RWPE2 (cell line): ENCODE data around the gene YIPF3.
A peak's percentile ranks its signal among the peaks of the same experiment; 100 is the strongest.
"Not testable (repeated sequence)": the region's sequence is repeated elsewhere in the genome, so short reads cannot be mapped to it uniquely, and the experiment has no call there.

ENCODE experiments used
- ATAC-seq: fragments of 200-7000 bp; cut with Tn5 transposase; 3 replicates; pipeline ENCODE4 v1.9.1; 2021; ENCODE audit warnings: low read depth
- DNase-seq: peaks from one replicate; pipeline ENCODE4 v3.0.0-alpha.2; 2020; ENCODE audit warnings: low spot score
- H3K27ac ChIP-seq: fragments of 450-650 bp; 2 replicates; pipeline ENCODE4 v1.5.1; 2017; ENCODE audit warnings: mild to moderate bottlenecking; ENCODE audit not compliant: poor library complexity, severe bottlenecking
- H3K27me3 ChIP-seq: fragments of 250-450 bp; sonication (Bioruptor Pico); 2 replicates; pipeline ENCODE4 v1.5.1; 2021; ENCODE audit warnings: mild to moderate bottlenecking, moderate library complexity; ENCODE audit not compliant: insufficient read depth, poor library complexity, severe bottlenecking
- H3K36me3 ChIP-seq: fragments of 250-450 bp; sonication (Bioruptor Pico); 2 replicates; pipeline ENCODE4 v1.5.1; 2020; ENCODE audit warnings: low read depth, mild to moderate bottlenecking, moderate library complexity
- H3K4me1 ChIP-seq: fragments of 250-450 bp; sonication (Bioruptor Pico); 2 replicates; pipeline ENCODE4 v1.5.1; 2021; ENCODE audit warnings: mild to moderate bottlenecking, moderate library complexity; ENCODE audit not compliant: insufficient read depth, poor library complexity, severe bottlenecking
- H3K4me3 ChIP-seq: fragments of 250-450 bp; sonication (Bioruptor Pico); 2 replicates; pipeline ENCODE4 v1.5.1; 2021; ENCODE audit warnings: mild to moderate bottlenecking, moderate library complexity; ENCODE audit not compliant: severe bottlenecking
- H3K9me3 ChIP-seq: fragments of 250-450 bp; sonication (Bioruptor Pico); 2 replicates; pipeline ENCODE4 v1.5.1; 2021; ENCODE audit warnings: mild to moderate bottlenecking, moderate library complexity; ENCODE audit not compliant: severe bottlenecking
- TF ChIP-seq, protein P1 (sequence below): fragments of 450-650 bp; IDR thresholded peaks from one replicate; pipeline ENCODE4 v1.5.1; 2017; ENCODE audit warnings: mild to moderate bottlenecking, moderate library complexity; ENCODE audit not compliant: poor library complexity, severe bottlenecking

The YIPF3 gene

GRCh38 chr6:43469947-43470346 lies 46.8 kb downstream of the YIPF3 start:
- no peaks in the 10 kb centered on the region for H3K9me3 ChIP-seq
- no peak for ATAC-seq
- no peak overlapping the region for H3K27ac ChIP-seq
- H3K4me1 ChIP-seq = peaks cover 3% of the 10 kb centered on the region
- DNase-seq = no peak
- H3K4me3 ChIP-seq = no peak overlapping the region
- TF ChIP-seq, protein P1, sequence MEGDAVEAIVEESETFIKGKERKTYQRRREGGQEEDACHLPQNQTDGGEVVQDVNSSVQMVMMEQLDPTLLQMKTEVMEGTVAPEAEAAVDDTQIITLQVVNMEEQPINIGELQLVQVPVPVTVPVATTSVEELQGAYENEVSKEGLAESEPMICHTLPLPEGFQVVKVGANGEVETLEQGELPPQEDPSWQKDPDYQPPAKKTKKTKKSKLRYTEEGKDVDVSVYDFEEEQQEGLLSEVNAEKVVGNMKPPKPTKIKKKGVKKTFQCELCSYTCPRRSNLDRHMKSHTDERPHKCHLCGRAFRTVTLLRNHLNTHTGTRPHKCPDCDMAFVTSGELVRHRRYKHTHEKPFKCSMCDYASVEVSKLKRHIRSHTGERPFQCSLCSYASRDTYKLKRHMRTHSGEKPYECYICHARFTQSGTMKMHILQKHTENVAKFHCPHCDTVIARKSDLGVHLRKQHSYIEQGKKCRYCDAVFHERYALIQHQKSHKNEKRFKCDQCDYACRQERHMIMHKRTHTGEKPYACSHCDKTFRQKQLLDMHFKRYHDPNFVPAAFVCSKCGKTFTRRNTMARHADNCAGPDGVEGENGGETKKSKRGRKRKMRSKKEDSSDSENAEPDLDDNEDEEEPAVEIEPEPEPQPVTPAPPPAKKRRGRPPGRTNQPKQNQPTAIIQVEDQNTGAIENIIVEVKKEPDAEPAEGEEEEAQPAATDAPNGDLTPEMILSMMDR = no peak
- H3K27me3 ChIP-seq = no peaks in the 10 kb centered on the region
- no peaks in the 10 kb centered on the region for H3K36me3 ChIP-seq

DNA sequence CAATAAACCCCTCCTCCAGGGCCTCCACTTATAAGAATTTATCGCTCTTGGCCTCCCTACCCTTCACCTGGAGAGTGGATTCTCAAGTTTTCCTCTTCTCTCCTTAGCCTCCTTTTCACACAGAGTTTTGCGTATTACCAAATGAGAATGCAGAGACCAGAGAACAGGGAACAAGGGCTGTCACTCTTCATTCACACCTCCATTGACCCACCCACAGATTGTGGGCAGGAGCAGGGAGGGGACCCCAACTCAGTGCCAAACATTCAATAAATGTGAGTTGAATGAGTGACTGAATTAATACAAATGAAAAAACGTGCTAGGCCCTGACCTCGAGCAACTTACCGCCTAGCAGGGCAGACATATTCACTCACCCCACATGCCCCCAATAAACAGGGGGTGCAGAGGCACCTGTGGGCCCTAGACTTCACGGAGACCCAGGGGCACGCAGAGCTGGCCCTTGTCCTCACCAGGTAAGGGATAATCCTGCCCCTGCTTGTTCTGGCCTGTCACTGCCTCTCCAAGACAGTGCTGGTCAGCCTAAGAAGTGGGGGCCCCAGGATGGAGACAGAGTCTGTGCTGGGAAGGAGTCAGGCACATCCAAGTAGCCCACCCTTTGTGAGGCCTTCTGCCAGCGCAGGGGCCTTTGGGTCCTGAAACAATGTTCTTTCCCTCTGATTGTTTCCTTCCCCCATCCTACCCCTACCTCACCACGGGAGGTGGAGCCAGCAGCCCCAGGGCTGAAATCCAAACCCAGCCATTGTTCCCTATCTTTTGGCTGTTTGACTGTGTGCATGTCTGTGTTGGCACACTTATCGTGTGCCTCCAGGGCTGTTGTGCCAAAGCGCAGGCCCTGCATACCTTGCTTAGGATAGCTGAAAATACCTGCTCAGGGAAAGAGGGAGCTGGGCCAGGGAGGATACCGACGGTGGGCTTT lies 47.7 kb downstream of the YIPF3 start:
- Histone ChIP-seq H3K4me3 (no peak overlapping the region), H3K4me1 (peaks cover 3% of the 10 kb centered on the region), H3K36me3 (no peaks in the 10 kb centered on the region), H3K9me3 (no peaks in the 10 kb centered on the region), H3K27ac (no peak overlapping the region), H3K27me3 (no peaks in the 10 kb centered on the region)
- 0 out of 3 replicates have a peak, but pooled peaks have one; percentile 36 for ATAC-seq
- TF ChIP-seq, protein P1 = no peak
- no peak for DNase-seq

- TF ChIP-seq, protein P1 = no peak
- DNase-seq (no peak), ATAC-seq (no peak)
- Histone ChIP-seq H3K9me3 (no peaks in the 10 kb centered on the region), H3K4me3 (no peak overlapping the region), H3K27ac (no peak overlapping the region), H3K36me3 (no peaks in the 10 kb centered on the region), H3K4me1 (peaks cover 3% of the 10 kb centered on the region), H3K27me3 (no peaks in the 10 kb centered on the region)
Measured at GRCh38 chr6:43468240-43468639, 48.5 kb downstream of the YIPF3 start.

- TF ChIP-seq, protein P1 = no peak
- ATAC-seq = no peak
- Histone ChIP-seq H3K27me3 (no peaks in the 10 kb centered on the region), H3K36me3 (no peaks in the 10 kb centered on the region), H3K9me3 (no peaks in the 10 kb centered on the region), H3K4me1 (peaks cover 3% of the 10 kb centered on the region), H3K27ac (no peak overlapping the region), H3K4me3 (no peak overlapping the region)
- DNase-seq = no peak
Measured at GRCh38 chr6:43467752-43468151, 49.0 kb downstream of the YIPF3 start.

DNA sequence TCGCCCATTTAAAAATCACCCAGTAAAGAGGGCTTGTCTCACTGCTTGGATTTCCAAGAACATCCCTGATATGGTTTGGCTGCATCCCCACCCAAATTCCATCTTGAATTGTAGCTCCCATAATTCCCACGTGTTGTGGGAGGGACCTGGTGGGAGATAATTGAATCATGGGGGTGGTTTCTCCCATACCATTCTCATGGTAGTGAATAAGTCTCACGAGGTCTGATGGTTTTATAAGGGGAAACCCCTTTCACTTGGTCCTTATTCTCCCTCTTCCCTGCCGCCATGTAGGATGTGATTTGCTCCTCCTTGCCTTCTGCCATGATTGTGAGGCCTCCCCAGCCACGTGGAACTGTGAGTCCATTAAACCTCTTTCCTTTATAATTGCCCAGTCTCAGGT lies 49.5 kb downstream of the YIPF3 start:
- H3K27ac ChIP-seq = not testable (repeated sequence)

More for the DNA sequence above, 49.5 kb downstream of the YIPF3 start:
- not testable (repeated sequence) for H3K9me3 ChIP-seq, DNase-seq, H3K36me3 ChIP-seq, H3K4me1 ChIP-seq, H3K4me3 ChIP-seq, H3K27me3 ChIP-seq, ATAC-seq
